ENCODE results near the gene EVC2. TPM values are rescaled to one million over a fixed set of nuclear protein-coding genes. Genes with fewer than 3 reads are reported as not detected.

Gene EVC2
- total RNA-seq, 4 donors from 2014 or later, result 8.3 to 12.4 (median 9.9) TPM

DNA sequence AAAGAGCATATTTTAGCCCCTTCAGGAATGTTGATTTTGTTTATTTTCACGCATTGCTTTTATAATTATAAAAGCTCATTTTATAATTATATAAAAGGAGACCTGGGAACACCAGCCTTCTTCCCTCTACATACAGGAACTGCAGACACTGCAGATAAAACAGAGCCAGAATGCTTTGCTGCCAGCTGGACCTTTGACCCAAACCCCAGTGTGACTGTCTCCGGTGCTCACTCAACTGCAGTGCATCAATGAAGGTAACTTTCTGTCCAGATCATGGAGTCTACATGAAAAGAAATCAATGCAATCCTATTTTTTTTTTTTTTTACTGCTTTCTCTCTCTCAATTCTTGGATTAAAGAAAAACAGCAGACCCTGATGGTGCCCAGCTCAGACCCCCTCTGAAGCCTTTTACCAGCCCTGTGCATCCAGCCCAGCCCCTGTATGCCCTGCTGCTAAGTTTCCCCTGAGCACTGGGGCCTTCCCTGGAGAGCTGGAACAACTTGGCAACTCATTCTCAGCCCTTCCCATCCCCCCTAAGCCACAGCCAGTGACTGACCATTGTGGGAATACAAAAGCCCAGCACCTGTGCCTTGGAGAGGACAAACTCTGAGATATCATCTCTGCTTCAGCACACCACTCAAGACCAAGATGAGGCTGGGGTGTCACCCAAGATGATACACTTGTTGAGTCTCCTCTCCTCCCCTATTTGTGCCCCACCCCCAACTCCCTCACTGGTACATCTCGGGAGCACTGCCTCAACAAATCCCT lies 182.1 kb downstream of the EVC2 start:
- Histone ChIP-seq H3K36me3 (peaks cover 0 to 25% (median 2%) of the 10 kb centered on the region in 4 donors), H3K27ac (replicated peaks in 1 of 4) (no peak overlapping the region), H3K9me3 (no peaks in the 10 kb centered on the region), H3K4me3 (no peak overlapping the region), H3K27me3 (no peaks in the 10 kb centered on the region), H3K4me1 (peaks cover 0 to 12% (median 11%) of the 10 kb centered on the region in 4 donors)
- TF ChIP-seq EP300 (IDR thresholded peaks at IDR 0.05), result no peak
- TF ChIP-seq POLR2A (IDR thresholded peaks at IDR 0.05; ENCODE audit: low read depth), result no peak
- TF ChIP-seq, protein P1, sequence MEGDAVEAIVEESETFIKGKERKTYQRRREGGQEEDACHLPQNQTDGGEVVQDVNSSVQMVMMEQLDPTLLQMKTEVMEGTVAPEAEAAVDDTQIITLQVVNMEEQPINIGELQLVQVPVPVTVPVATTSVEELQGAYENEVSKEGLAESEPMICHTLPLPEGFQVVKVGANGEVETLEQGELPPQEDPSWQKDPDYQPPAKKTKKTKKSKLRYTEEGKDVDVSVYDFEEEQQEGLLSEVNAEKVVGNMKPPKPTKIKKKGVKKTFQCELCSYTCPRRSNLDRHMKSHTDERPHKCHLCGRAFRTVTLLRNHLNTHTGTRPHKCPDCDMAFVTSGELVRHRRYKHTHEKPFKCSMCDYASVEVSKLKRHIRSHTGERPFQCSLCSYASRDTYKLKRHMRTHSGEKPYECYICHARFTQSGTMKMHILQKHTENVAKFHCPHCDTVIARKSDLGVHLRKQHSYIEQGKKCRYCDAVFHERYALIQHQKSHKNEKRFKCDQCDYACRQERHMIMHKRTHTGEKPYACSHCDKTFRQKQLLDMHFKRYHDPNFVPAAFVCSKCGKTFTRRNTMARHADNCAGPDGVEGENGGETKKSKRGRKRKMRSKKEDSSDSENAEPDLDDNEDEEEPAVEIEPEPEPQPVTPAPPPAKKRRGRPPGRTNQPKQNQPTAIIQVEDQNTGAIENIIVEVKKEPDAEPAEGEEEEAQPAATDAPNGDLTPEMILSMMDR (IDR thresholded peaks at IDR 0.05), result no peak
- TF ChIP-seq POLR2AphosphoS5 (IDR thresholded peaks at IDR 0.05), result no peak
- no peak for DNase-seq (ENCODE audit: extremely low spot score)
- WGBS, result 78% methylated on average over 3 of the region's 3 CpGs
- intact Hi-C loops (cut with DNase I), result no loop called here

DNA sequence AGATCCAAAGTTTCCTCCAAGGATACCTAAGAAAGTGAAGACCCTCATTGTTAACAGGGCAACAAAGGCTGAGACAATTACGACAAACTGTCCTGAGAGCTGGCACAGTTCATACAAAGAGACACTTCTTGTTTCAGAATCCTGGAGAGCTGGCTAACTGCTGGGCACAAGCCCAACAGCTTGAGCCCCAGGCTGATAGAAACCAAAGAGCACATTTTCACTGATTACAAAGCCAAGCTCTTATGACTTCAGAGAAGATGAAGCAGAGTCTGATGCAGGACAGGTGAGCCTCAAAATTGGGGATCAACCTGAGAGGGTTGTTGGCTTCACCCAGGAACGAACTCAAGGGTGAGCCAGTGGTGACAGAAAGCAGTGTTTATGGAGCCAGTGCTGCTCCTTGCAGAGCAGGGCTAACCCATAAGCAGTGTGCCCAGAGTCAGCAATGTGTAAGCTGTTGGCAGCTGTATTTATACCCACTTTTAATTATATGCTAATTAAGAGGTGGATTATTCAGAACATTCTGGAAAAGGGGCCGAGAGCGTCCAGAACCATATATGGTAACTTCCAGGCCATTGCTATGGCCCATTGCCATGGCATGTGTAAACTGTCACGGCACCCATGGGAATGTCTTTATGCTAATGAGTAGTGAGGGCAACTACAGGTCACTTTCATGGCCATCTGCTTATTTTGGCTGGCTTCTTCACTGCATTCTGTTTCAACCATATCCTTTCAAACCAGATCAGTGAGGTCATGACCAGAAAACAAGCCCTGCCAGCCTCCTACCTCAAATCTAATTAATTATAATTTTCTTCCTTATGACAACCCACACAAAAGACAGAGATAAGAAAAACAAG lies 183.7 kb downstream of the EVC2 start:
- intact Hi-C loops (cut with DNase I), result no loop called here
- TF ChIP-seq EP300 (IDR thresholded peaks at IDR 0.05) (no peak), POLR2A (IDR thresholded peaks at IDR 0.05; ENCODE audit: low read depth) (no peak), POLR2AphosphoS5 (IDR thresholded peaks at IDR 0.05) (no peak)
- TF ChIP-seq, protein P1 (IDR thresholded peaks at IDR 0.05), result no peak
- H3K36me3 ChIP-seq, result peaks cover 0 to 13% (median 0%) of the 10 kb centered on the region in 4 donors
- no peaks in the 10 kb centered on the region for H3K27me3 ChIP-seq
- H3K9me3 ChIP-seq, result no peaks in the 10 kb centered on the region
- WGBS, result 66% methylated on average over 5 of the region's 5 CpGs
- peaks cover 0 to 12% (median 11%) of the 10 kb centered on the region in 4 donors for H3K4me1 ChIP-seq
- no peak overlapping the region for H3K4me3 ChIP-seq
- DNase-seq (ENCODE audit: extremely low spot score), result peak; percentile 74
- no peak overlapping the region for H3K27ac ChIP-seq (replicated peaks in 1 of 4)

DNA sequence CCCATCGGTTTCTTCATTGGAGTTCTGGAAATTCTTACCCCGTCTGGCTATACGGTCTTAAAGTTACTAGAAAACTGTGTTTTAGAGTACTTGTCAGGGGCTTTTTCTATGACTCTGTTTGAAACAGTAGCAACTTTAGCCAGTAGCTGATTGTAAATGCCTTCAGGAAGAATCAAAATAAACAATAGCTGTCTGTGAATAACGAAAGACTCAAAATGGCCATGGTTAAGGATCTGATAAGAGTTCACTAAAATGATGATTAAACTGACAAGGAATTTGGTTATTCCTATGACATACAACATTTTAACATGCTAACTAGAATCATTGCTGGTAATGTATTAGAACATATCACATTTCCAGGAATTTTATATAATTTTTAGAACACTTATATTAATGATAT lies 191.0 kb downstream of the EVC2 start:
- H3K36me3 ChIP-seq, result no peaks in the 10 kb centered on the region
- whole genome bisulfite sequencing, result 66% methylated on average over 4 of the region's 4 CpGs
- H3K4me1 ChIP-seq, result no peaks in the 10 kb centered on the region
- H3K9me3 ChIP-seq, result no peaks in the 10 kb centered on the region
- intact Hi-C loops (cut with DNase I), result no loop called here
- H3K27me3 ChIP-seq, result no peaks in the 10 kb centered on the region
- DNase-seq (ENCODE audit: extremely low spot score), result no peak
- no peak overlapping the region for H3K4me3 ChIP-seq
- H3K27ac ChIP-seq (replicated peaks in 1 of 4), result no peak overlapping the region
- TF ChIP-seq, protein P1 (IDR thresholded peaks at IDR 0.05), result no peak
- TF ChIP-seq POLR2AphosphoS5 (IDR thresholded peaks at IDR 0.05) (no peak), EP300 (IDR thresholded peaks at IDR 0.05) (no peak), POLR2A (IDR thresholded peaks at IDR 0.05; ENCODE audit: low read depth) (no peak)

DNA sequence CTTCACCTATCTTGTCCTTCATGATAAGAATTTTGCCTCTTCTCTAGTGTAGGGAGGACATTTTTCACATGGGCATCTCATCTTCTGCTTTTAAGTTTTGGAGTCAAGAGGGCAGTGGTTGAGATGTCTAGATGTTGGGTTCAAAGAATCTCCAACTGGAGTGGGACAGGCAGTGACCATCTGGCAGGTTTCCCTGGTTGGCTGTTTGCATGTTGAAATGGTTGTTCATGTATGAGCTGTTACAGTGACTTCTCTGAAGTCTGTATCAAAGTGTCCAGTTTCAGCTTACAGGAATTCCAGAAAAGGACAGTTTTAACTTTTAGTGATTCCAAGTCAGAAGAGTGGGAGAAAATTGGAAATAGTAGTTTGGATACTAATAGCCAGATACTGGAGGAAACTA lies 192.7 kb downstream of the EVC2 start:
- Histone ChIP-seq H3K4me1 (no peaks in the 10 kb centered on the region), H3K27ac (replicated peaks in 1 of 4) (no peak overlapping the region)

More for the DNA sequence above, 192.7 kb downstream of the EVC2 start:
- Histone ChIP-seq H3K9me3 (no peaks in the 10 kb centered on the region), H3K27me3 (no peaks in the 10 kb centered on the region), H3K4me3 (no peak overlapping the region), H3K36me3 (no peaks in the 10 kb centered on the region)
- no peak for DNase-seq (ENCODE audit: extremely low spot score)
- TF ChIP-seq, protein P1 (IDR thresholded peaks at IDR 0.05), result no peak
- no peak for TF ChIP-seq POLR2AphosphoS5 (IDR thresholded peaks at IDR 0.05)
- no peak for TF ChIP-seq POLR2A (IDR thresholded peaks at IDR 0.05; ENCODE audit: low read depth)
- TF ChIP-seq EP300 (IDR thresholded peaks at IDR 0.05), result no peak
- intact Hi-C loops (cut with DNase I), result no loop called here

Other genes with a start within 250 kb of the EVC2 start
- gene EVC, start 2.6 kb upstream of the EVC2 start, total RNA-seq, result 10 to 100 TPM; 25.7 to 59.6 (median 44.2) TPM
- gene CRMP1, start 184.5 kb upstream of the EVC2 start, total RNA-seq, result 1 to 10 TPM; 1.2 to 4.0 (median 2.3) TPM

Measured in esophagus muscularis mucosa (tissue), 4 donors.